ENCODE data around the gene DYNC1LI2. TPM values are rescaled to one million over a fixed set of nuclear protein-coding genes. Genes with fewer than 3 reads are reported as not detected.
A peak's percentile ranks its signal among the peaks of the same experiment; 100 is the strongest.

Gene DYNC1LI2
- total RNA-seq, 2 experiments from 2014 or later: 48.9 to 62.4 TPM

GRCh38 chr16:66703406-66704215 lies 47.8 kb downstream of the DYNC1LI2 start:
- Histone ChIP-seq H3K79me2 (ENCODE audit: insufficient read depth, low read depth, low read length) (no peaks in the 10 kb centered on the region), H4K20me1 (ENCODE audit: insufficient read depth, low read length) (no peaks in the 10 kb centered on the region), H3K4me1 (ENCODE audit: insufficient read depth, low read length, poor library complexity, severe bottlenecking) (peaks cover 6% of the 10 kb centered on the region), H3K4me2 (ENCODE audit: low read length) (no peak overlapping the region), H3K4me3 (ENCODE audit: low read depth, low read length, poor library complexity, severe bottlenecking) (no peak overlapping the region), H3K9me3 (ENCODE audit: low read length) (no peaks in the 10 kb centered on the region), H3K27ac (ENCODE audit: low read depth, low read length, poor library complexity, severe bottlenecking) (no peak overlapping the region), H3K9me2 (ENCODE audit: insufficient read depth, low read length) (no peaks in the 10 kb centered on the region), H2AFZ (ENCODE audit: low read length) (no peak overlapping the region), H3K36me3 (ENCODE audit: insufficient read depth, low read length) (no peaks in the 10 kb centered on the region)
- ChIA-PET POLR2A (no interaction called here), CTCF (ENCODE audit: unreplicated experiment) (no interaction called here)
- intact Hi-C loops (cut with micrococcal nuclease; ENCODE audit: unreplicated experiment): no loop called here
- TF ChIP-seq CTCF (conservative IDR thresholded peaks at IDR 0.05; ENCODE audit: low read length) (no peak), EZH2phosphoT487 (IDR thresholded peaks at IDR 0.05; ENCODE audit: borderline replicate concordance, low read depth, low read length) (no peak)
- no peak for DNase-seq (ENCODE audit: low spot score)
- no TSS peak for BruUV-seq (replicated peaks)

GRCh38 chr16:66701516-66701915 lies 49.9 kb downstream of the DYNC1LI2 start:
- Histone ChIP-seq H3K9me2 (ENCODE audit: insufficient read depth, low read length) (no peaks in the 10 kb centered on the region), H3K9me3 (ENCODE audit: low read length) (no peaks in the 10 kb centered on the region), H3K4me2 (ENCODE audit: low read length) (no peak overlapping the region), H2AFZ (ENCODE audit: low read length) (no peak overlapping the region), H3K27ac (ENCODE audit: low read depth, low read length, poor library complexity, severe bottlenecking) (no peak overlapping the region), H4K20me1 (ENCODE audit: insufficient read depth, low read length) (no peaks in the 10 kb centered on the region), H3K4me1 (ENCODE audit: insufficient read depth, low read length, poor library complexity, severe bottlenecking) (peaks cover 6% of the 10 kb centered on the region), H3K79me2 (ENCODE audit: insufficient read depth, low read depth, low read length) (no peaks in the 10 kb centered on the region), H3K36me3 (ENCODE audit: insufficient read depth, low read length) (no peaks in the 10 kb centered on the region), H3K4me3 (ENCODE audit: low read depth, low read length, poor library complexity, severe bottlenecking) (no peak overlapping the region)
- no peak for DNase-seq (ENCODE audit: low spot score)
- intact Hi-C loops (cut with micrococcal nuclease; ENCODE audit: unreplicated experiment): no loop called here
- BruUV-seq (replicated peaks): no TSS peak
- CTCF ChIA-PET (ENCODE audit: unreplicated experiment): no interaction called here
- POLR2A ChIA-PET: interaction anchor here (0.7 kb wide), 1 partner anchor 29 kb away, joined by 3 read pairs; no protein-coding TSS in a partner anchor
- no peak for TF ChIP-seq EZH2phosphoT487 (IDR thresholded peaks at IDR 0.05; ENCODE audit: borderline replicate concordance, low read depth, low read length)

GRCh38 chr16:66701026-66701425 lies 50.4 kb downstream of the DYNC1LI2 start:
- TF ChIP-seq CTCF (conservative IDR thresholded peaks at IDR 0.05; ENCODE audit: low read length) (no peak), EZH2phosphoT487 (IDR thresholded peaks at IDR 0.05; ENCODE audit: borderline replicate concordance, low read depth, low read length) (no peak)
- Histone ChIP-seq H3K27ac (ENCODE audit: low read depth, low read length, poor library complexity, severe bottlenecking) (no peak overlapping the region), H3K4me2 (ENCODE audit: low read length) (no peak overlapping the region; the same call in 1 of the 2 replicates), H2AFZ (ENCODE audit: low read length) (no peak overlapping the region), H3K36me3 (ENCODE audit: insufficient read depth, low read length) (no peaks in the 10 kb centered on the region), H3K4me1 (ENCODE audit: insufficient read depth, low read length, poor library complexity, severe bottlenecking) (peaks cover 6% of the 10 kb centered on the region), H3K4me3 (ENCODE audit: low read depth, low read length, poor library complexity, severe bottlenecking) (no peak overlapping the region), H4K20me1 (ENCODE audit: insufficient read depth, low read length) (no peaks in the 10 kb centered on the region), H3K79me2 (ENCODE audit: insufficient read depth, low read depth, low read length) (no peaks in the 10 kb centered on the region), H3K9me3 (ENCODE audit: low read length) (no peaks in the 10 kb centered on the region), H3K9me2 (ENCODE audit: insufficient read depth, low read length) (no peaks in the 10 kb centered on the region)
- peak; percentile 11 for DNase-seq (ENCODE audit: low spot score)
- no TSS peak for BruUV-seq (replicated peaks)
- ChIA-PET CTCF (ENCODE audit: unreplicated experiment) (no interaction called here), POLR2A (no interaction called here)
- intact Hi-C loops (cut with micrococcal nuclease; ENCODE audit: unreplicated experiment): no loop called here
